ENCODE data around the gene FBXL16. TPM values are rescaled to one million over a fixed set of nuclear protein-coding genes. Genes with fewer than 3 reads are reported as not detected.

FBXL16 gene
- total and polyA plus RNA-seq, 9 of the 15 experiments (the other 6 are each of a cell fraction or from before 2014, with no cell fraction given), result 0.21 to 8.2 (median 1.7) TPM

DNA sequence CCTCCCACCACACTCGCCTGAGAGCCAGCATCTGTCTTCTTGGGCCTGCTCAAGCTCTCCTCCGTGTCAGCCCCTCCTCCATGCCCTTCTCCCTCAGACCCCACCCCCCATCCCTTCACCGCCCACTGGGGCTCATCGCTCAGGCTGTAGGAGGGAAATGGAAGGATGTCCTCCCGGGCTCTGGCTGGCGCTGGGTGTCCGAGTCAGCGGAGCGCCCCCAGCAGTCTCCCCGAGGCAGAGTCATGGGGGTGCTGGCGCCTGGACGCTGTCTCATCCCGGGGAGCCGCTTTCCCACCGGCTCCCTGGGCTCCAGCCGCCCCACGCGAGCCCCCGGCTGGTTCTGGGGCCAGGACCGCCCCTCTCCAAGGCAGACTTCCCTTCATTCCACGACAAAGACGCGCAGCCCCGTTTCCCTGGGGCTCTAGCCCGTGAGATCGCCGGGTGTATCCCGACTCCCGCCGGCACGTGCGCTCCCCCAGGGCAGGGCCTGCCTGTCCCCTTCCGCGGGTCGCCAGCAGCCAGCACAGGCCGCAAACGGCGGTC, 14.9 kb upstream of the FBXL16 start (continued):
- TF ChIP-seq GTF2E2 (tag; IDR thresholded peaks at IDR 0.05), result peak; percentile 58; the same call in 1 of the 2 replicates
- TF ChIP-seq POLR2G (IDR thresholded peaks at IDR 0.05; ENCODE audit: low read depth, low read length), result no peak
- TF ChIP-seq, protein P1, sequence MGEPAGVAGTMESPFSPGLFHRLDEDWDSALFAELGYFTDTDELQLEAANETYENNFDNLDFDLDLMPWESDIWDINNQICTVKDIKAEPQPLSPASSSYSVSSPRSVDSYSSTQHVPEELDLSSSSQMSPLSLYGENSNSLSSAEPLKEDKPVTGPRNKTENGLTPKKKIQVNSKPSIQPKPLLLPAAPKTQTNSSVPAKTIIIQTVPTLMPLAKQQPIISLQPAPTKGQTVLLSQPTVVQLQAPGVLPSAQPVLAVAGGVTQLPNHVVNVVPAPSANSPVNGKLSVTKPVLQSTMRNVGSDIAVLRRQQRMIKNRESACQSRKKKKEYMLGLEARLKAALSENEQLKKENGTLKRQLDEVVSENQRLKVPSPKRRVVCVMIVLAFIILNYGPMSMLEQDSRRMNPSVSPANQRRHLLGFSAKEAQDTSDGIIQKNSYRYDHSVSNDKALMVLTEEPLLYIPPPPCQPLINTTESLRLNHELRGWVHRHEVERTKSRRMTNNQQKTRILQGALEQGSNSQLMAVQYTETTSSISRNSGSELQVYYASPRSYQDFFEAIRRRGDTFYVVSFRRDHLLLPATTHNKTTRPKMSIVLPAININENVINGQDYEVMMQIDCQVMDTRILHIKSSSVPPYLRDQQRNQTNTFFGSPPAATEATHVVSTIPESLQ (CRISPR knock-in tag; IDR thresholded peaks at IDR 0.05), result no peak
- no peak for TF ChIP-seq ZNF311 (CRISPR knock-in tag; IDR thresholded peaks at IDR 0.05)
- TF ChIP-seq PML (IDR thresholded peaks at IDR 0.05; ENCODE audit: low read length), result 0 out of 2 replicates have a peak, but pooled peaks have one; percentile 39
- TF ChIP-seq RBM22 (IDR thresholded peaks at IDR 0.05; ENCODE audit: low read depth, low read length, poor library complexity, severe bottlenecking), result peak; percentile 28
- TF ChIP-seq ZEB2 (IDR thresholded peaks at IDR 0.05), result 0 out of 2 replicates have a peak, but pooled peaks have one; percentile 31
- TF ChIP-seq ZBTB1 (CRISPR knock-in tag; IDR thresholded peaks at IDR 0.05; ENCODE audit: borderline replicate concordance, low read depth), result peak; percentile 62; the same call in 1 of the 2 replicates
- TF ChIP-seq, protein P2, sequence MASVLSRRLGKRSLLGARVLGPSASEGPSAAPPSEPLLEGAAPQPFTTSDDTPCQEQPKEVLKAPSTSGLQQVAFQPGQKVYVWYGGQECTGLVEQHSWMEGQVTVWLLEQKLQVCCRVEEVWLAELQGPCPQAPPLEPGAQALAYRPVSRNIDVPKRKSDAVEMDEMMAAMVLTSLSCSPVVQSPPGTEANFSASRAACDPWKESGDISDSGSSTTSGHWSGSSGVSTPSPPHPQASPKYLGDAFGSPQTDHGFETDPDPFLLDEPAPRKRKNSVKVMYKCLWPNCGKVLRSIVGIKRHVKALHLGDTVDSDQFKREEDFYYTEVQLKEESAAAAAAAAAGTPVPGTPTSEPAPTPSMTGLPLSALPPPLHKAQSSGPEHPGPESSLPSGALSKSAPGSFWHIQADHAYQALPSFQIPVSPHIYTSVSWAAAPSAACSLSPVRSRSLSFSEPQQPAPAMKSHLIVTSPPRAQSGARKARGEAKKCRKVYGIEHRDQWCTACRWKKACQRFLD (CRISPR knock-in tag; IDR thresholded peaks at IDR 0.05), result peak; percentile 55; the same call in 1 of the 2 replicates
- TF ChIP-seq POLR2AphosphoS5 (IDR thresholded peaks at IDR 0.05; ENCODE audit: control insufficient read depth, insufficient read depth, low read depth, low read length), result no peak; the same call in 1 of the 2 replicates
- TF ChIP-seq, protein P3, sequence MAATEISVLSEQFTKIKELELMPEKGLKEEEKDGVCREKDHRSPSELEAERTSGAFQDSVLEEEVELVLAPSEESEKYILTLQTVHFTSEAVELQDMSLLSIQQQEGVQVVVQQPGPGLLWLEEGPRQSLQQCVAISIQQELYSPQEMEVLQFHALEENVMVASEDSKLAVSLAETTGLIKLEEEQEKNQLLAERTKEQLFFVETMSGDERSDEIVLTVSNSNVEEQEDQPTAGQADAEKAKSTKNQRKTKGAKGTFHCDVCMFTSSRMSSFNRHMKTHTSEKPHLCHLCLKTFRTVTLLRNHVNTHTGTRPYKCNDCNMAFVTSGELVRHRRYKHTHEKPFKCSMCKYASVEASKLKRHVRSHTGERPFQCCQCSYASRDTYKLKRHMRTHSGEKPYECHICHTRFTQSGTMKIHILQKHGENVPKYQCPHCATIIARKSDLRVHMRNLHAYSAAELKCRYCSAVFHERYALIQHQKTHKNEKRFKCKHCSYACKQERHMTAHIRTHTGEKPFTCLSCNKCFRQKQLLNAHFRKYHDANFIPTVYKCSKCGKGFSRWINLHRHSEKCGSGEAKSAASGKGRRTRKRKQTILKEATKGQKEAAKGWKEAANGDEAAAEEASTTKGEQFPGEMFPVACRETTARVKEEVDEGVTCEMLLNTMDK (IDR thresholded peaks at IDR 0.05; ENCODE audit: borderline replicate concordance, insufficient read depth, low read depth, low read length, poor library complexity, severe bottlenecking), result peak; percentile 84
- TF ChIP-seq OTX1 (CRISPR knock-in tag; IDR thresholded peaks at IDR 0.05), result no peak
- TF ChIP-seq, protein P4, sequence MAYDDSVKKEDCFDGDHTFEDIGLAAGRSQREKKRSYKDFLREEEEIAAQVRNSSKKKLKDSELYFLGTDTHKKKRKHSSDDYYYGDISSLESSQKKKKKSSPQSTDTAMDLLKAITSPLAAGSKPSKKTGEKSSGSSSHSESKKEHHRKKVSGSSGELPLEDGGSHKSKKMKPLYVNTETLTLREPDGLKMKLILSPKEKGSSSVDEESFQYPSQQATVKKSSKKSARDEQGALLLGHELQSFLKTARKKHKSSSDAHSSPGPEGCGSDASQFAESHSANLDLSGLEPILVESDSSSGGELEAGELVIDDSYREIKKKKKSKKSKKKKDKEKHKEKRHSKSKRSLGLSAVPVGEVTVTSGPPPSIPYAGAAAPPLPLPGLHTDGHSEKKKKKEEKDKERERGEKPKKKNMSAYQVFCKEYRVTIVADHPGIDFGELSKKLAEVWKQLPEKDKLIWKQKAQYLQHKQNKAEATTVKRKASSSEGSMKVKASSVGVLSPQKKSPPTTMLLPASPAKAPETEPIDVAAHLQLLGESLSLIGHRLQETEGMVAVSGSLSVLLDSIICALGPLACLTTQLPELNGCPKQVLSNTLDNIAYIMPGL (CRISPR knock-in tag; IDR thresholded peaks at IDR 0.05), result 0 out of 2 replicates have a peak, but pooled peaks have one; percentile 42
- TF ChIP-seq, protein P5, sequence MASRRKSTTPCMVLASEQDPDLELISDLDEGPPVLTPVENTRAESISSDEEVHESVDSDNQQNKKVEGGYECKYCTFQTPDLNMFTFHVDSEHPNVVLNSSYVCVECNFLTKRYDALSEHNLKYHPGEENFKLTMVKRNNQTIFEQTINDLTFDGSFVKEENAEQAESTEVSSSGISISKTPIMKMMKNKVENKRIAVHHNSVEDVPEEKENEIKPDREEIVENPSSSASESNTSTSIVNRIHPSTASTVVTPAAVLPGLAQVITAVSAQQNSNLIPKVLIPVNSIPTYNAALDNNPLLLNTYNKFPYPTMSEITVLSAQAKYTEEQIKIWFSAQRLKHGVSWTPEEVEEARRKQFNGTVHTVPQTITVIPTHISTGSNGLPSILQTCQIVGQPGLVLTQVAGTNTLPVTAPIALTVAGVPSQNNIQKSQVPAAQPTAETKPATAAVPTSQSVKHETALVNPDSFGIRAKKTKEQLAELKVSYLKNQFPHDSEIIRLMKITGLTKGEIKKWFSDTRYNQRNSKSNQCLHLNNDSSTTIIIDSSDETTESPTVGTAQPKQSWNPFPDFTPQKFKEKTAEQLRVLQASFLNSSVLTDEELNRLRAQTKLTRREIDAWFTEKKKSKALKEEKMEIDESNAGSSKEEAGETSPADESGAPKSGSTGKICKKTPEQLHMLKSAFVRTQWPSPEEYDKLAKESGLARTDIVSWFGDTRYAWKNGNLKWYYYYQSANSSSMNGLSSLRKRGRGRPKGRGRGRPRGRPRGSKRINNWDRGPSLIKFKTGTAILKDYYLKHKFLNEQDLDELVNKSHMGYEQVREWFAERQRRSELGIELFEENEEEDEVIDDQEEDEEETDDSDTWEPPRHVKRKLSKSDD (conservative IDR thresholded peaks at IDR 0.05; ENCODE audit: low read length), result no peak
- no peak for TF ChIP-seq HNRNPH1 (optimal IDR thresholded peaks at IDR 0.05; ENCODE audit: low read depth, low read length)

All from K562 (cell line).